ENCODE results near the gene TRIM56.

DNA sequence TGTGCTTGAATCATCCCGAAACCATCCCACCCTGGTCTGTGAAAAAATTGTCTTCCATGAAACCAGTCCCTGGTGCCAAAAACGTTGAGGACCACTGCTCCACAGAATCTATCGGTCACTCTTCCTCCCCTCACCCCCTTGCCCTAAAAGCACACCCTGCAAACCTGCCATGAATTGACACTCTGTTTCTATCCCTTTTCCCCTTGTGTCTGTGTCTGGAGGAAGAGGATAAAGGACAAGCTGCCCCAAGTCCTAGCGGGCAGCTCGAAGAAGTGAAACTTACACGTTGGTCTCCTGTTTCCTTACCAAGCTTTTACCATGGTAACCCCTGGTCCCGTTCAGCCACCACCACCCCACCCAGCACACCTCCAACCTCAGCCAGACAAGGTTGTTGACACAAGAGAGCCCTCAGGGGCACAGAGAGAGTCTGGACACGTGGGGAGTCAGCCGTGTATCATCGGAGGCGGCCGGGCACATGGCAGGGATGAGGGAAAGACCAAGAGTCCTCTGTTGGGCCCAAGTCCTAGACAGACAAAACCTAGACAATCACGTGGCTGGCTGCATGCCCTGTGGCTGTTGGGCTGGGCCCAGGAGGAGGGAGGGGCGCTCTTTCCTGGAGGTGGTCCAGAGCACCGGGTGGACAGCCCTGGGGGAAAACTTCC, 40.8 kb downstream of the TRIM56 start:
- TF ChIP-seq, protein P1, sequence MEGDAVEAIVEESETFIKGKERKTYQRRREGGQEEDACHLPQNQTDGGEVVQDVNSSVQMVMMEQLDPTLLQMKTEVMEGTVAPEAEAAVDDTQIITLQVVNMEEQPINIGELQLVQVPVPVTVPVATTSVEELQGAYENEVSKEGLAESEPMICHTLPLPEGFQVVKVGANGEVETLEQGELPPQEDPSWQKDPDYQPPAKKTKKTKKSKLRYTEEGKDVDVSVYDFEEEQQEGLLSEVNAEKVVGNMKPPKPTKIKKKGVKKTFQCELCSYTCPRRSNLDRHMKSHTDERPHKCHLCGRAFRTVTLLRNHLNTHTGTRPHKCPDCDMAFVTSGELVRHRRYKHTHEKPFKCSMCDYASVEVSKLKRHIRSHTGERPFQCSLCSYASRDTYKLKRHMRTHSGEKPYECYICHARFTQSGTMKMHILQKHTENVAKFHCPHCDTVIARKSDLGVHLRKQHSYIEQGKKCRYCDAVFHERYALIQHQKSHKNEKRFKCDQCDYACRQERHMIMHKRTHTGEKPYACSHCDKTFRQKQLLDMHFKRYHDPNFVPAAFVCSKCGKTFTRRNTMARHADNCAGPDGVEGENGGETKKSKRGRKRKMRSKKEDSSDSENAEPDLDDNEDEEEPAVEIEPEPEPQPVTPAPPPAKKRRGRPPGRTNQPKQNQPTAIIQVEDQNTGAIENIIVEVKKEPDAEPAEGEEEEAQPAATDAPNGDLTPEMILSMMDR (IDR thresholded peaks at IDR 0.05; ENCODE audit: insufficient read depth, low read length, poor library complexity, severe bottlenecking): no peak
- TF ChIP-seq EZH2phosphoT487 (conservative IDR thresholded peaks at IDR 0.05; ENCODE audit: low read length): no peak

All from SU-DHL-6 (cell line).